Right lobe of liver (tissue), 6 donors: ENCODE data around the gene COL1A1. TPM values are rescaled to one million over a fixed set of nuclear protein-coding genes. Genes with fewer than 3 reads are reported as not detected.

Experiments
- ATAC-seq, 4 donors: fragments of 200-7000 bp; cut with Tn5 transposase; one replicate each; pipeline ENCODE4 v1.9.1; 2020; ENCODE audit warnings: mild to moderate bottlenecking in 4 of 4, moderate library complexity in 4 of 4
- DNase-seq, 3 donors: peaks; one replicate each; pipeline ENCODE4 v3.0.0-alpha.2; 2020
- H3K27ac ChIP-seq, 3 donors: fragments of 200-600 bp; one replicate each; pipeline ENCODE4 v1.8.0; 2022
- H3K27me3 ChIP-seq, 2 donors: fragments of 200-600 bp; one replicate each; pipeline ENCODE4 v1.8.0; 2022
- H3K36me3 ChIP-seq, 4 donors: fragments of 200-600 bp; sonication (generic) in 1 of 4; one replicate each; pipeline versions ENCODE4 v1.5.1 to v1.8.0; 2017 to 2022; ENCODE audit warnings: control low read depth in 1 of 4
- H3K4me1 ChIP-seq, 4 donors: fragments of 200-600 bp; sonication (generic) in 1 of 4; one replicate each; pipeline versions ENCODE4 v1.5.1 to v1.8.0; 2017 to 2022; ENCODE audit warnings: control low read depth in 1 of 4
- H3K4me3 ChIP-seq, 3 donors: fragments of 200-600 bp; one replicate each; pipeline ENCODE4 v1.8.0; 2022
- H3K9me3 ChIP-seq, 4 donors: fragments of 200-600 bp; sonication (generic) in 1 of 4; one replicate each; pipeline versions ENCODE4 v1.5.1 to v1.8.0; 2017 to 2022; ENCODE audit warnings: control low read depth in 1 of 4
- CTCF ChIP-seq, 4 donors: fragments of 200-600 bp in 3 of 4; fragments of 450-650 bp in 1 of 4; IDR thresholded peaks; one replicate each; pipeline versions ENCODE4 v1.5.1 to v1.8.0; 2016 to 2022; ENCODE audit warnings: antibody characterized with exemption in 4 of 4, mild to moderate bottlenecking in 2 of 4
- POLR2A ChIP-seq: fragments of 450-650 bp; IDR thresholded peaks from one replicate; pipeline ENCODE4 v1.6.1; 2017; ENCODE audit warnings: antibody characterized with exemption, mild to moderate bottlenecking
- WGBS: methylation state at CpG from one replicate; pipeline ENCODE4 v1.1.6; 2018; ENCODE audit warnings: low coverage, low lambda C conversion rate; ENCODE audit not compliant: insufficient coverage; ENCODE audit errors: missing lambda C conversion rate; 5-methylcytosine and 5-hydroxymethylcytosine counted together
- intact Hi-C, 2 donors: fragments of 100-400 bp; cut with DNase I; formaldehyde crosslinking; loops; one replicate each; pipeline versions ENCODE4 v1.11.2 to v1.14.1; 2022
- total RNA-seq, 6 experiments: library from RNA; depleted of rRNA in 2 of 6; stranded (reverse); fragments of >200 nt in 2 of 6; fragmentation: NEBNext Ultra II Directional in 3 of 6; extraction: Animal tissue kit (Norgen Biotek cat#: 25700) in 3 of 6; gene quantifications; one replicate each; pipeline versions ENCODE4 v1.1.0 to v1.2.4, GENCODE V29; 2016 to 2023
- donor health status: DM: no; HTN: yes; CAD: no.
- donor health status: DM: no; HTN: no; CAD: no.
- donor health status: DM: no; HTN: no; CAD: no.
- donor health status: DM: no; HTN: yes; CAD: no.
- donor health status: DM: no; HTN: yes; CAD: no.

Gene COL1A1
- total RNA-seq, 6 experiments from 2014 or later = 9.3 to 109 (median 34.7) TPM

GRCh38 chr17:50181591-50182560 is 19.6 kb downstream of the COL1A1 start:
- TF ChIP-seq POLR2A (no peak), CTCF (IDR thresholded peaks at IDR 0.05) (no peak)
- no peak overlapping the region for H3K27ac ChIP-seq
- 78% methylated on average over 10 of the region's 12 CpGs for WGBS
- DNase-seq (peak in 1 of 3 donors; percentile 44), ATAC-seq (no peak)
- no peaks in the 10 kb centered on the region for H3K27me3 ChIP-seq
- no peaks in the 10 kb centered on the region for H3K36me3 ChIP-seq
- H3K9me3 ChIP-seq = no peaks in the 10 kb centered on the region
- intact Hi-C loops = no loop called here
- no peak overlapping the region for H3K4me3 ChIP-seq
- H3K4me1 ChIP-seq = peaks cover 0 to 5% (median 0%) of the 10 kb centered on the region in 4 donors

- TF ChIP-seq POLR2A (no peak), CTCF (IDR thresholded peaks at IDR 0.05) (no peak)
- WGBS = 62% methylated on average over 7 of the region's 13 CpGs
- ATAC-seq = no peak
- intact Hi-C loops = no loop called here
- no peak overlapping the region for H3K4me3 ChIP-seq
- H3K27ac ChIP-seq = no peak overlapping the region
- no peaks in the 10 kb centered on the region for H3K27me3 ChIP-seq
- DNase-seq = no peak
- H3K4me1 ChIP-seq = peaks cover 0 to 6% (median 0%) of the 10 kb centered on the region in 4 donors
- H3K9me3 ChIP-seq = no peaks in the 10 kb centered on the region
- no peaks in the 10 kb centered on the region for H3K36me3 ChIP-seq
Measured at GRCh38 chr17:50181144-50181543, 20.3 kb downstream of the COL1A1 start.

- Histone ChIP-seq H3K9me3 (no peaks in the 10 kb centered on the region), H3K27ac (no peak overlapping the region), H3K4me1 (peaks cover 0 to 11% (median 0%) of the 10 kb centered on the region in 4 donors), H3K27me3 (no peaks in the 10 kb centered on the region), H3K36me3 (no peaks in the 10 kb centered on the region), H3K4me3 (no peak overlapping the region)
- no peak for TF ChIP-seq CTCF (IDR thresholded peaks at IDR 0.05)
- no peak for TF ChIP-seq POLR2A
- DNase-seq (peak in 1 of 3 donors; percentile 46), ATAC-seq (no peak)
- intact Hi-C loops = no loop called here
- WGBS = 63% methylated on average over 8 of the region's 12 CpGs
Measured at GRCh38 chr17:50180620-50181019, 20.8 kb downstream of the COL1A1 start.

GRCh38 chr17:50180111-50180510 is 21.3 kb downstream of the COL1A1 start:
- DNase-seq (no peak), ATAC-seq (no peak)
- intact Hi-C loops = no loop called here
- 80% methylated on average over 2 of the region's 4 CpGs for WGBS
- no peaks in the 10 kb centered on the region for H3K27me3 ChIP-seq
- no peak overlapping the region for H3K4me3 ChIP-seq
- H3K27ac ChIP-seq = no peak overlapping the region
- H3K36me3 ChIP-seq = no peaks in the 10 kb centered on the region
- H3K4me1 ChIP-seq = peaks cover 0 to 11% (median 0%) of the 10 kb centered on the region in 4 donors
- no peaks in the 10 kb centered on the region for H3K9me3 ChIP-seq
- TF ChIP-seq POLR2A = no peak
- TF ChIP-seq CTCF (IDR thresholded peaks at IDR 0.05) = no peak
